Fibroblast of the aortic adventitia (primary cell): Measurements from ENCODE around the gene HSD17B14. TPM values are rescaled to one million over a fixed set of nuclear protein-coding genes. Genes with fewer than 3 reads are reported as not detected.

ENCODE experiments used
- DNase-seq: peaks from one replicate; pipeline ENCODE4 v3.0.0-alpha.2; 2010; ENCODE audit warnings: low read depth
- H3K4me3 ChIP-seq: 2 replicates; pipeline ENCODE4 v1.5.1; 2011; ENCODE audit warnings: low read depth, mild to moderate bottlenecking, control low read depth, low read length, moderate library complexity
- CTCF ChIP-seq: IDR thresholded peaks from 2 replicates; pipeline ENCODE4 v1.5.1; 2011; ENCODE audit warnings: mild to moderate bottlenecking, low read length, control low read depth, inconsistent platforms; ENCODE audit not compliant: insufficient read depth
- total RNA-seq: library from RNA; depleted of rRNA; stranded (reverse); fragments of >200 nt; gene quantifications from 2 replicates; pipeline ENCODE4 v1.2.3, GENCODE V29; 2012; ENCODE audit warnings: low replicate concordance

Gene HSD17B14
- total RNA-seq, 1 donor = 3.6 TPM

- TF ChIP-seq CTCF = no peak
- H3K4me3 ChIP-seq = no peak overlapping the region
- DNase-seq = peak; percentile 45
Observed at GRCh38 chr19:48780631-48781391, 55.5 kb downstream of the HSD17B14 start.

- H3K4me3 ChIP-seq = no peak overlapping the region
- DNase-seq = no peak
- no peak for TF ChIP-seq CTCF
Observed at GRCh38 chr19:48779636-48780035, 56.7 kb downstream of the HSD17B14 start.

- DNase-seq = no peak
- H3K4me3 ChIP-seq = no peak overlapping the region
- no peak for TF ChIP-seq CTCF
Observed at GRCh38 chr19:48777720-48778119, 58.6 kb downstream of the HSD17B14 start.

- no peak overlapping the region for H3K4me3 ChIP-seq
- TF ChIP-seq CTCF = no peak
- no peak for DNase-seq
Observed at GRCh38 chr19:48777139-48777538, 59.2 kb downstream of the HSD17B14 start.

GRCh38 chr19:48772503-48772953 is 63.8 kb downstream of the HSD17B14 start:
- no peak for TF ChIP-seq CTCF
- no peak overlapping the region for H3K4me3 ChIP-seq
- peak; percentile 33 for DNase-seq

- no peak overlapping the region for H3K4me3 ChIP-seq
- no peak for TF ChIP-seq CTCF
- no peak for DNase-seq
Observed at GRCh38 chr19:48770734-48771472, 65.4 kb downstream of the HSD17B14 start.
